Stimulated activated CD4-positive, alpha-beta T cell treated with anti-CD3 and anti-CD28 coated beads, Interleukin-2, amount 100 ng/mL, for 24 hours (primary cell): ENCODE results near the gene ZNF512B.
A peak's percentile ranks its signal among the peaks of the same experiment; 100 is the strongest.

Experiments
- DNase-seq, 2 donors: peaks; one replicate each; pipeline ENCODE4 v3.0.0-alpha.2; 2020

The ZNF512B gene

DNA sequence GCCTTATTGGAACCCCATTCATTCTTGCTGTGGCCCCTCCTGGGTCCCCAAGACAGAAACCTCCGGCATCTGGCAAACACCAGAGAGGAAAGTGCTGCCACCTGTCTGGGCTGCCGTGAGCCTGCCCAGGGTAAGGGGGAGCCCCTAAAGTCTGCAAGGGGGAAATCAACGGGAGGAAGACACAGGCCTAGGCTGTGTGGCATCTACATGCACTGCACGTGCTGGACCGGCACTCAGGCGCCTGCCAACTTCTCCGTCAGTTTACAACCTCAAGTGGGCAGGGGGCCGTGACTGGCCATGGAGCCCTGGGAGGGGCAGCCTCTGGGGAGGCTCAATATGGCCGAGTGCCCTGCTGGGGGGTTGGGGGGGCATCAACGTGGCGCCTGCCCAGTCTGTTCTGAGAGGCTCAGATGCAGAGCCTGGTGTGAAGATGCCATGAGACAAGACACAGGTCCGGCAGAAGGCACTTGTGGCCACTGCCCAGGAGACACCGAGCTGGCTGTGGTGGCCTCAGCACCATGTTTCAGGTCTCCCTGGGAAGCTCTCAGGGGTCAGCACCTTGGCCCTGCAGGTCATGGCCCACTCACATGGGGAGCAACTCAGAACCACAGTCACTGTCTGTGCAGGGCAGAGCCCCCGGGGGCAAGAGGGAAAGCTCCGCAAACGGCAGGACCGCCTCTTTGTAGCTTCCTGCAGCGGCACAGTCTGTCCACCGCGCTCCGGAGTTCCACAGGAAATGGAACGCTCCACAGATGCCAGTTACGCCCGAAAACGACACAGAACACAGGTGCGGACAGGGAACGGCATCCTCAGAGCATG, 21.9 kb downstream of the ZNF512B start:
- DNase-seq, result peak in 1 of 2 donors; percentile 40

DNA sequence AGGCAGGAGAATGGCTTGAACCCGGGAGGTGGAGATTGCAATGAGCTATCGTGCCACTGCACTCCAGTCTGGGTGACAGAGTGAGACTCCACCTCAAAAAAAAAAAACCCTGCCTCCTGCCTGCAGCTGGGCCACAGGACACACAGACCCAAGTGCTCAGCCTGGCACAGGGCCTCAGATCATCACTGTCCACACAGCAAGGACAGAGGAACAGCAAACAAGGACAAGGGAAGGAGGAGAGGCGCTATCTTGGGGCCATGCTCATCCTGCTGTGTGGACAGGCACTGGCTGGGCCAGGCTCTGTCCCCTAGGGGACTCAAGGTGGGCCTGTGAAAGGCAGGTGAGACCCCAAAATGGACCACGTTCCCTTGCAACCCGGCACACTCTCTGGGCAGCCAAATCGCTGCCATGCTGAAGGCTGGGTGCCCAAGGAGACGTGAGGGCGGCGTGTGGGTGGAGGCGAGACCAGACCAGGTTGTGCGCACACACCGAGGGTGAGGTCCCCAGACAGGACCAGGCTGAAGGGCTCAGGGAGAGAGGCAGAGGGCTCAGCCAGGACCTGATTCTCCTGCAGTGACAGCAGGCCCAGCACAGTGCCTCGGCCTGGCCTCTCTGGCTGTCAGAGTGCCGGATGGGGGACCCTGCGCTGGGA, 22.6 kb downstream of the ZNF512B start:
- no peak for DNase-seq

DNA sequence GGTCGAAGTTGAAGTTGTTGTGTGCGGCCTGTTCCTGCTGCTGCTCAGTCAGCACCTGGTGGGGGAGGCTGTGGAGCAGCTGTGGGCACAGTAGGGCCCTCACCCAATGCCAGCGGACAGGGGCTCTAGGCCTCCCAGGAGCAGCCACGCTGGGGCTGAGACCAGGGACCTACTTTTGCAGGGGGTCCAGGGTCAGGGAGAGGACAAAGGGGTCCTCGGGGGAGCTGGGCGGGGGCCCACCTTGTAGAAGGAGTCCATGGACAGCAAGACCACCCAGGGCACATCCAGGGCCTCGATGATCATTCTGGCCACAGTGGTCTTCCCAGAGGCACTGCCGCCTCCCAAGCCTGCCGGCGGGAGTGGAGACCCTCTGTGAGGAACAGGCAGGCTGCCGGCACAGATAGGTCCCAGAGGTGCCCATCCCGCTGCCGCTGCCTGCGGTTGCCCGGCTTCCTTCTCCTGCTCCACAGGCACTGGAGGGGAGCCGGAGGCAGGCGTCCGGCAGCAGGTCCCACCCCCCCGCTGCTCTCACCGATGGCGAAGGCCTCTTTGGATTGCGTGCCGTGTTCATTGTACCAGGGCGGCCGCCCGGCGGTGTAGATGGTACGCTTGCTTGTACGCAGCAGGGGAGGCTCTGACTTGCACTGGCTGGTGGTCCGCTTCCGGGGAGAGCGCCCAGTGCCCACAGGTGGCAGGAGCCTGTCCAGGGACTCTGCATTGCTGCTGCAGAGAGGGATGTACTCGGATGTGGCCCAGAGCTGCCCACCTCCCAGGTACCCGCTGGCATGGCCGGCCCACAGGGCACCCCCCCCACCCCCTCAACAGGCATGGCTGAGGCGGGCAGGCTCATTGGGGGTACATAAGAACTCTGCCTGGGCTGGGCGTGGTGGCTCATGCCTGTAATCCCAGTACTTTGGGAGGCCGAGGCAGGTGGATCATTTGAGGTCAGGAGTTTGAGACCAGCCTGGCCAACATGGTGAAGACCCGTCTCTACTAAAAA, 23.5 kb downstream of the ZNF512B start:
- no peak for DNase-seq

DNA sequence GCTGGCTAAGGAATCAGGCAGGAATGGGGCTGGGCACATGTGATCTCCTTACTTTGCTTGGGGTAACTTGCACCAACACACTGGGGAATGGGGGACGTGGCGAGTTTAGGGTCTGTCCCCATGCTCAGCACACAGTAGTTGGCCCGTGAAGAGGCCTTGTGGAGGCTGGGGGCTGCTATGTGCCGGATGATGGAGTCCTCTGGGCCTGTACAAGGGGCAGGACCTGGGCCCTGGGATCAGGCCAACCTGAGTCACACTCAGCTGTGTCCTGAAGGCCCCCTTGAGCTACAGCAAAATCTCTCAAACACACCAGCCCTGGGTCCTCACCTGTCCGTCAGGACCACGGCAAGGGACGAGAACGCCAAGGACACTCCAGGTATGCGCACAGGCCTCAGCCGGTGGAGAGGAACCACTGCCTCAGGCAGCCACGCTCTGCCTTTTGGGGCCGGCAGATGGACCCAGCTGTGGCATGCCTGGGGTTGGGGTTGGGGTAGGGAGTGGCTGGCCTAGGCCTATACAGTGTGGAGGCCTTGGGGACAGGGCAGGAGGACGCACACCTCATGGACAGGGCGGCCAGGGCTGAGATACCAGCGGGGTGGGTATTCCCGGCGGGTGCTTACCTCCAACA, 24.6 kb downstream of the ZNF512B start:
- no peak for DNase-seq

DNA sequence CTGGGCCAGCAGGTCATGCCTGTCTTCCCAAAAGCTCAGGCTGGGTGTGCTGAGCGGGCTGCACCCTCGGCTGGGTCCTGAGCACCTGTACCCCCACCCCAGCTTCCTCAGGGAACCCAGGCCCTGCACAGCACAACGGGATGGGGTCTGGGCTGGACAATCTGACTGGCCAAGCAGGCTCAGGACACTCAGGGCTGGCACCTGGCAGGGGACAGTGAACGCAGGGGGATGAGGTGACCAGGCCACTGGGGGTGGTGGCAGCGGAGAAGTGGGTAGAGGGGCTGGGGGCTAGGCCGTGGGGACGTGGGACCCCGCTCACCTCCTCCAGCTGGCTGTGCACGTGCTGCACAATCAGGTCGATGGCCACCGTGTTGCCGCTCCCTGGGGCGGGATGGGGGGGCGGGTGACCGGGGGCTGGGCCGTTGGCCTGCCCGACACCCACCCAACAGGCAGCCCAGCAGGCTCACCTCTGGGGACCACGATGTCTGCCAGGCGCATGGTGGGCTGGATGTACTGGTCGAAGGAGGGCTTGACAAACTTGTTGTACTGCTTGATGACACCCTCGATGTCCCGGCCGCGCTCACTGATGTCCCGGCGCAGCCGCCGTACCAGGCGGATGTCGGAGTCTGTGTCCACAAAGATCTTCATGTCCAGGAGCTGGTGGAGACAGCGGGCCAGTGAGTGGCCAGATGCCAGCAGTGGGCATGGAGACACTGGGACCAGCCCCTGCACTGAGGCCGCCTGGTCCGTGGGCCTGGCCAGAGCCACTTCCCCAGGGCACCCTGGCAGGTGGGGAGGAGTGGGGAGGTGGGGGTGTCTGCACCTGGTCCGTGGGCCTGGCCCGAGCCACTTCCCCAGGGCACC, 25.4 kb downstream of the ZNF512B start:
- DNase-seq, result no peak

DNA sequence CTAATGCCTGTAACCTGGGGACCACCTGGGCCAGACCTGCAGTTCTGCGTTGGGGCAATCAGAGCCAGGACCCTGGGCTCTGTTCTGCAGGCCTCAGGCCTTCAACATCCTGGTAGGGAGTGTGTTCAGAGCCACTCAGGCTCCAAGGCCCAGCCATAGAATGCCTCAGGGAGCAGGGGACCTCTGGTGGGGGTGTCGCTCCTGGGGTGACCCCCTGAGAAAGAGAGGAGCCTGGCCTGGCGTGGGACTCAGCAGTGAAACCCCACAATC, 26.0 kb downstream of the ZNF512B start:
- no peak for DNase-seq

DNA sequence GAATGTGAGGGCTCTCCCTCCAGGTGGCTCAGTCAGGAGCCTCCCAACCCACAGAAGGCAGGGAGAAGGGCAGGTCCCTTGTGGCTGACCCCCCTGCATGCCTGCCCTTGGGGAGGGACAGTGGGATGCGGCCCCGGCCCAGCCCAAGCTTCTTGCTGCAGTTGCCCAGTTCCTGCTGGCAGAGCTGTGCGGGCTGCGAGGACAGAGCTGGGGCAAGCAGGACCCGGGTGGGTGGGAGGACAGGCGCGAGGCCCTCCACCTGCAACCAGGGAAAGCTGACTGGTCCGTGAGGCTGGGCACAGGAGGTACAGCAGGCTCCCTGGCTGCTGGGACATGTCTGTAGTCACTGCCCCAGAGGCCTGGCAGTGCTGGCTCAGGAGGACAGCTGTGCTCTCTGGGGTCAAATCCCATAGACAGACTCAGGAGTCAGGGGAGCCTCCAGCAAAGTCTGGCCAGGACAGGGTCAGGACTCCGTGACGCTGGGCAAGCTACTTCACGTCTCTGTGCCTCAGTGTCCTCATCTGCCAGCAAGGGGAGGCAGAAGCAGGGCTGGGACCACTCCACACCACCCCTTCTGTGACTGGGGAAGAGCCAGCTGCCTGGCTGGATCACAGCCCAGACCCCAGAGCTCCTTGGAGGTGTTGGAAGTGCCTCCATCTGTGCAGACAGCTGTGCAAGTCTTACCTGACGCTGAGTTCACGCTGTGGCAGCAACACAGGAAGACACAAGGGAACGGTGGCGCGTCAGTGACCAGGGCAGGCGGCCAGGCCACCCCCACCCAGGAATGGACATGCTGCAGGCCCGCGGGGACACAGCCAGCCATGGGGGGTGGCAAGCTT, 26.5 kb downstream of the ZNF512B start:
- no peak for DNase-seq

DNA sequence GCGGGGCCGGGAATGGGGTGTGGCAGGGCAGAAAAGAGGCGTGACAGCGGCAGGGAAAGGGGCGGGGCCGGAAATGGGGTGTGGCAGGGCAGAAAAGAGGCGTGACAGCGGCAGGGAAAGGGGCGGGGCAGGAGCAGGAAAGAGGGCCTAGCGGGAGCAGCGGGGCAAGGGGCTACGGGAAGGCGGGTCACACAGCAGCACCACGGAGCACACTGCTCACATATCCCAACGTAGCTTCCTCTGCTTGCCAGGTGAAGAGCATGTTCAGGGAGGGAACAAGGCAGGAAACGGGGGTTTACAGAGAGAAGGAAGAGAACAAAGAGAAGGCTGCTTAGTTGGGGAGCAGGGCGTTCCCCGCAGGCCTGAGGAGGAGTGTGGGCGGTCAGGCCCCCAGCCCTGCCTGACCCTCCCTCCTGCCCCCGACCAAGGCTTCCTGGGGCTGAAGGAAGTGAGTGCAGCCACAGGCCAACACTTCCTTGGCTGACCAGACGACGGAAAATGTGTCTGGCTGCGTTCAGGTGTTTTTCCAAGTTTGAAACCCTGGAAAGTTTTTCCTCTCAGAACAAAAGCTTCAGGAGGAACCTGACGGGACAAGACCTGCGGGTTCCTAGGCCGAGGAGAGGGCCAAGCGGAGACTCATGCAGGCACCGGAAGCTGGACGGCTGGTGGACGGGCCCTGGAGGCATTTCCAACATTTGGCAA, 27.3 kb downstream of the ZNF512B start:
- peak in 1 of 2 donors; percentile 60 for DNase-seq

DNA sequence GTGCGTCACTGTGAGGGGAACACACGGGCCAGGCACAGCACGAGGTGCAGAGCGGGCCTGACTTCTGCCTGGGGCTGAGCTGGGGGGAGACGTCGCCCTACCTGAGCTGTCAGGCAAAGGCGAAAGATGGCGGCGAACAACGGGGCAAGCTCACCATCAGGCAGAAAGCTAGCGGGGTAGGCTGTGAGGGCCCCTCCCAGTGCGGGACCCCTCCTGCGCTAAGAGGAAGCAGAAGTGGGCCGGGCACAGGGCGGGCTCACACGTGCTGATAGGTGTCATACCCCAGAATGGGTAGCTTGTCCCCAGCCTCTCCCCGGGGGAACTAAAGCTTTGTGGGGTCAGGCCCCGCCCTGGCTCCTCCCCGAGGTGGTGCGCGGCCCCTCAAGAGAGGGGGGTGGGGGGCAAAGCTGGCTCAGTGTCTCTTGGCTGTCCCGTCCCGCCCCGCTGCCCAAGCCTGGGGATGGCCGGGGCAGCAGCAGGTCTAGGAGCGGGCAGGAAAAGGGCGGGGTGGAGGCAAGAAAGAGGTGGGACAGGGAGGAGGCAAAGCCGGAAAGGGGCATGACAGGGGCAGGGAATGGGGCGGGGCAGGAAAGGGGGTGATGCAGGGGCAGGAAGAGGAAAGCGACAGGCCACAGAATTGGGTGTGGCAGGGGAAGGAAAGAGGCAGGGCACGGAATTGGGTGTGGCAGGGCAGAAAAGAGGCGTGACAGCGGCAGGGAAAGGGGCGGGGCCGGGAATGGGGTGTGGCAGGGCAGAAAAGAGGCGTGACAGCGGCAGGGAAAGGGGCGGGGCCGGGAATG, 28.2 kb downstream of the ZNF512B start:
- peak; percentile 63 to 67 for DNase-seq

DNA sequence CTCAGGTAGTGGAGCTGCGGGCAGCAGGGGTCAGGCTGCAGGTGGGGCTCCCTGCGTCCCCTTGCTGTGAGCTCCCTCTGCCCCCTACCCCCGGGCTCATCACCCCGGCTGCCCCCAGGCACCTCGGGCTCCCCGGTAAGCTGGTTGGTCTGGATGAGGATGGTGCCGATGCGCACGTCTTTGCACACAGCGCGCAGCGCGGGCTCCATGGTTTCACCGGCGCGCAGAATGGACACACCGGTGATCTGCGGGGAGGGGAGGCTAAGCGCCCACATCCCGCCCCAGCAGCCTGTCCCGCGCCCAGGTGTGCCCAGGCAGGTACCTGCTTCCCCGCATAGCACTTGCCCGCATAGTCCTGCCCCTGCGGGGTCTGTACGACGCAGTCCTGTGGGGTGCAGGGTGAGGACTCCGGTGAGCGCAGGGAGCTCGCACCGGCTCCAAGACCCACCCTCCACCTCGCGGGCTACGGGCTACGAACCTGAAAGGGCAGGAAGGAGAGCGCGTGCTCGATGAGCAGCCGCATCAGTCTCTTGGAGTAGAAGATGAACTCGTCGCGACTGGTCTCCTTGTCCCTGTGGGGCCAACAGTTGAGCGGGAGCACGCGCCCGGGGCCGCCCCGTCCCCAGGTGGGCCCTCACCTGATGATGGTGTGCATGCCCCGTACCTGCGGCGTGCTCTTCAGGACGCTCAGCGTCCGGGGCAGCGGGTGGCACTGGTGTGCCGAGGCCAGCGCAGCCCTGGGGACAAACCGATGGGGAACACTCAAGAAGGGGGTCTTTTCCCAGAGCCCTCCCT, 29.1 kb downstream of the ZNF512B start:
- no peak for DNase-seq

DNA sequence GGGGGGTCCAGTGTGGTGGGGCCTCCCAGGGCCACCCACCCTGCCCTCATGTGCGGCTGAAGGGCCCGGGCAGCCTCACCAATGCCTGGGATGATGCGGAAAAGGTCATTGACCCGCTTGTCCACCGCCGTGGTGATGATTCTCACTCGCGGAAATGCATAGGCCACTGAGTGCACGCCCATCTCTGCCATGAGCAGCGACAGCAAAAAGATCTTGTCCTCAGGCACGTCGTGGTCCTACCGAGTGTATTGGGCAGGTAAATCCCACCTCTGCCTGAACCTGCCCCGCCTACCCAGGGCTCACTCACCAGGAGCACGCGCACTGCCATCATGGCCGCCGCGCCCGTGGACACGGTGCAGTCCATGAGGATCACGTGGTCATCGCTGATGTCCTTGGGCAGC, 29.7 kb downstream of the ZNF512B start:
- no peak for DNase-seq

DNA sequence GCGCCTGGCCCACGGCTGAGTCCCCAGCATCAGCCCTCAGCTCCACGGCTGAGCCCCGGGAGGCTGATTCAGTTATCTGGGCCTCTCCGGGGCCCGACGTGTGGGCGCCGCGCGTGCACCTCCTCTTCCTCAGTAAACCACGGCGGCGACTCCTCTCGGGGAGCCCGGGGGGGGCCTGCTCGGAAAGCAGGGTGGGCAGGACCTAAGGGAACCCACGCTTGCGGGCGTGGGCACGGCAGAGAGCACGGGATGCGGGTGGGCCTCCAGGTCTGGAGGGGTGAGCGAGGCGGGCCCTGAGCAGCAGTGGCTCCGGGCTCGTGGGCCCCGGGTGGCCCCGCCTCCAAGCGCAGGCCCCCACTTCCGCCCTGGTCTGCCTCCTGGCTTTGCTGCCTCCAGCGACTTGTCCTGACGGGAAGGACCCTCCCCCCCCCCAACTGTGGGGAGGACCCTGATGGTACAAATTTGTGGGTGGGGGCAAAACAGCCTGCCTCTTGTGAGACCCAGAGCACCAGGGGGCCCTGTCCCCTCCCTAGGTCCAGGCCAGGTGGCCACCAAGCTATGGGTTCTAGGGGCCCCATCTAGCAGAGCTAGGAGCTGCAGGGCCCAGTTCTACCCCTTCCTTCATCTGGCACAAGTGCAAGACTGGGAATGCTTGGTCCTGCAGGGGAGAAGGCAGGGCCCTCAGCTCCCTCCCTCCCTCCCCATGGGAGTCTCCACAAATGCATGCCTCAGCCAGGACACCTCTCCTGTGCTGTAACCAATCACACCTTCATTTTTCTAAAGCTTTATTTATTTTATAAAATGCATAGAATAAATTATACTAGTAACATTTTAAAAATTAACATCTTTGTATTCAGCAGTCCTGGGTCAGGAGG, 30.4 kb downstream of the ZNF512B start:
- no peak for DNase-seq

DNA sequence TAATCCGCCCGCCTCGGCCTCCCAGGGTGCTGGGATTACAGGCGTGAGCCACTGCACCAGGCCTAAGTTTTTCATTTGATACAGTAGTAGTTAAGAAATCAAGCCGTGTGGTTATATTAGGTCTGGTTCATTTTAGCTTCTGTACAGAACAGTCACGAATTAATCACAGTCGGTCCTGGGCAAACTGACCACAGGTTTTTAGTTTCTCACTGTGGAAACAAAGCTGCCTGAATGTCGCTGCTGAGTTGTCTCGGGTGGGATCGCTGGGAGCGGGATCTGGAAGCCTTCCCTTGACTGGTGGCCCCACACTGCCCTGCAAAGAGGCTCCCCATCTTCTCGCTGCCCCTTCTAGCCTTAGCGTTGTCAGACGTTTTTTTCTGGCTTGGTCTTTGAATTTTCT, 32.1 kb downstream of the ZNF512B start:
- no peak for DNase-seq

DNA sequence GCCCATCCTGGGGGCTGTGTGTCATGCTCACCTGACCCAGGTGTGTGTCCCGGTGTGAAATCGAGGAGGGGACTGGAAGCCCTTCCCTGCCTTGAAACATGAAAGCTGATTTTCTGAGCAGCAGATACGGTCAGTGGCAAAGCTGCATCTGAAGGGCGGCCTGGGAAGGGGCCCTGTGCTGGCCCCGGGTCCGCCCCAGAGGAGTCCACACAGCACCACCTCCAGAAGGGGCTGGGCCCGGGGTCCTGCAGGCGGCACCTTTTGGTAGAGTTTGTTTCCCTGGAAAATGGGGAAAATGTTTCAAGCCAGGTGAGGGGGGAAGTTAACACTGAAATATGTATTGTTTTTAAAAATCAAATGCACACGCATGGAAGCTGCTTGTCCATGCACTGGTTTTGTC, 34.3 kb downstream of the ZNF512B start:
- DNase-seq, result no peak

DNA sequence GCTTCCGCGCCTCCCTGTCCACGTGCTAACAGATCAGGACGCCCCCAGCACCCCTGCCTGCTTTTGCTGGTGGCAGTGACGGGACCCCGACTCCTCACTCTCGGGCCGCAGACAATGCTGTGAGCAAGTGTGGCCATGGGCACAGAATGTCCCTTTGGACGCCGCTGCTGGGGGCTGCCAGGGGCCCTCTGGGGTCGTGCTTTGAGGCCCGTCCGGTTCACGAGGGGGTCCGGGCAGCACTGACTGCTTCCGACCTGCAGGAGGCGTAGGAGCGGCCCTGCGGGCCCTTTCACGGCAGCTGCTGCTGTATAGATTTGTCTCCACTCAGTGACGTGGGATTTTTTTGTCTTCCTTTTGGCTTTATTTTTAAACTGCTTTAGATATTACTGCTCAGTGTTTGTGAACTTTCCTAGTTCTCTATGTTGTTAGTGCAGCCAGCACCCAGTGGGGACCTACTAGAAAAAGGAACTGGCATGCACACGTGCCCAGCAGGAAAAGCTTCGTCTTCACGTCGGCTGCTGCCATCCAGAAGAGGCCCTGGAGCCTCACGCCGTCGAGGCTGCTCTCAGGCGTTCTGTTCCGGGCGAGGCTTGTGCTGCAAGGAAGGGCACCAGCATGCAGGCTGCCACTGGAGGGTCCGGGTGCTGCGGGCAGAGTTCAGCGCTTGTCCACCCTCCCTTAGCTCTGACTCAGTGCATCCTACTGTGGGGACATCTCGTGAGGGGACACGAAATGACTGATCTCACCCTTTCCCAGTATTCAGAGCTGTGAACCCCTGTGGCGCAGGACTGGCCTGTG, 35.3 kb downstream of the ZNF512B start:
- DNase-seq, result no peak

DNA sequence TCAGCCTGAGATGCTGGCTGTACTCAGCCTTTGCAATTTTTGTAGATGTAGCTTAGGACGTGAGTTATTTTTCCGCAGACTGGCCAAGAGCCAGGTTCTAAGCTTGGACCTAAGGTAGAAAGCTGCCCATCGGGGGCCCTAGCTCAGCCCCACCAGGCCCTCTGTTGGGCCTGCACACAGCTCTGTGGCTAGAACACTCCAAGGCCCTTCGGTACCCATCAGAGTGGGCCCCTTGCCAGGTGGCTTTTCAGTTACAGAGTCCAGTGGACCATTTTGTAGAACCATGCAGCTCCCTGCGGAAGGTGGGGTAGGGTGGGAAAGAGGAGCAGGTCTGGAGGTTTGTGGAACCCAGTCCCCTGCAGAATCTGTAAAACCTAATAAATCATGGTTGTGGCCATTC, 36.1 kb downstream of the ZNF512B start:
- no peak for DNase-seq
